Adipocyte (in vitro differentiated cells): ENCODE measurements around the gene DLGAP3.

Experiments
- DNase-seq: peaks from one replicate; pipeline ENCODE4 v3.0.0-alpha.2; 2015; ENCODE audit warnings: low read depth
- H3K27me3 ChIP-seq: replicated peaks from 2 replicates; pipeline ENCODE4 v1.7.0; 2013; ENCODE audit warnings: mild to moderate bottlenecking, low read length, moderate library complexity; ENCODE audit not compliant: control insufficient read depth, insufficient read depth
- H3K36me3 ChIP-seq: 2 replicates; pipeline ENCODE4 v1.7.0; 2013; ENCODE audit warnings: low read length, mild to moderate bottlenecking, moderate library complexity; ENCODE audit not compliant: control insufficient read depth, insufficient read depth, severe bottlenecking
- H3K4me1 ChIP-seq: 2 replicates; pipeline ENCODE4 v1.7.0; 2013; ENCODE audit warnings: mild to moderate bottlenecking, low read length, moderate library complexity; ENCODE audit not compliant: control insufficient read depth, insufficient read depth
- H3K4me3 ChIP-seq: 2 replicates; pipeline ENCODE4 v1.7.0; 2013; ENCODE audit warnings: mild to moderate bottlenecking, low read length, moderate library complexity
- H3K9ac ChIP-seq: 2 replicates; pipeline ENCODE4 v1.7.0; 2013; ENCODE audit warnings: mild to moderate bottlenecking, low read length, moderate library complexity
- H3K9me3 ChIP-seq: 2 replicates; pipeline ENCODE4 v1.7.0; 2013; ENCODE audit warnings: mild to moderate bottlenecking, low read length, moderate library complexity; ENCODE audit not compliant: control insufficient read depth

The DLGAP3 gene

GRCh38 chr1:34844252-34844634, 85.2 kb downstream of the DLGAP3 start:
- Histone ChIP-seq H3K27me3 (no peaks in the 10 kb centered on the region), H3K4me1 (no peaks in the 10 kb centered on the region), H3K9me3 (no peaks in the 10 kb centered on the region), H3K4me3 (no peak overlapping the region), H3K36me3 (peaks cover 11% of the 10 kb centered on the region), H3K9ac (no peak overlapping the region)
- no peak for DNase-seq

- H3K9me3 ChIP-seq = no peaks in the 10 kb centered on the region
- no peak for DNase-seq
- no peaks in the 10 kb centered on the region for H3K27me3 ChIP-seq
- H3K9ac ChIP-seq = no peak overlapping the region
- H3K36me3 ChIP-seq = peaks cover 7% of the 10 kb centered on the region
- no peak overlapping the region for H3K4me3 ChIP-seq
- H3K4me1 ChIP-seq = no peaks in the 10 kb centered on the region
Observed at GRCh38 chr1:34843392-34844251, 85.8 kb downstream of the DLGAP3 start.

GRCh38 chr1:34842952-34843371, 86.5 kb downstream of the DLGAP3 start:
- peaks cover 5% of the 10 kb centered on the region for H3K36me3 ChIP-seq
- no peaks in the 10 kb centered on the region for H3K9me3 ChIP-seq
- DNase-seq = no peak
- no peaks in the 10 kb centered on the region for H3K27me3 ChIP-seq
- H3K4me1 ChIP-seq = no peaks in the 10 kb centered on the region
- H3K9ac ChIP-seq = no peak overlapping the region
- H3K4me3 ChIP-seq = no peak overlapping the region

- DNase-seq = no peak
Observed at GRCh38 chr1:34842073-34842472, 87.4 kb downstream of the DLGAP3 start.

GRCh38 chr1:34840426-34840825, 89.0 kb downstream of the DLGAP3 start:
- Histone ChIP-seq H3K9me3 (no peaks in the 10 kb centered on the region), H3K9ac (no peak overlapping the region), H3K4me1 (peaks cover 6% of the 10 kb centered on the region), H3K36me3 (no peaks in the 10 kb centered on the region), H3K4me3 (no peak overlapping the region), H3K27me3 (no peaks in the 10 kb centered on the region)
- DNase-seq = no peak

More at GRCh38 chr1:34842073-34842472, 87.4 kb downstream of the DLGAP3 start:
- H3K4me3 ChIP-seq = no peak overlapping the region
- H3K36me3 ChIP-seq = peaks cover 1% of the 10 kb centered on the region
- no peaks in the 10 kb centered on the region for H3K9me3 ChIP-seq
- H3K4me1 ChIP-seq = no peaks in the 10 kb centered on the region
- H3K27me3 ChIP-seq = no peaks in the 10 kb centered on the region
- H3K9ac ChIP-seq = no peak overlapping the region

GRCh38 chr1:34839526-34840305, 89.7 kb downstream of the DLGAP3 start:
- Histone ChIP-seq H3K4me3 (no peak overlapping the region), H3K9me3 (no peaks in the 10 kb centered on the region), H3K27me3 (no peaks in the 10 kb centered on the region), H3K4me1 (peaks cover 10% of the 10 kb centered on the region), H3K36me3 (no peaks in the 10 kb centered on the region), H3K9ac (no peak overlapping the region)
- DNase-seq = no peak

- Histone ChIP-seq H3K36me3 (no peaks in the 10 kb centered on the region), H3K4me1 (peaks cover 17% of the 10 kb centered on the region), H3K9ac (no peak overlapping the region), H3K4me3 (no peak overlapping the region), H3K9me3 (no peaks in the 10 kb centered on the region), H3K27me3 (no peaks in the 10 kb centered on the region)
- no peak for DNase-seq
Observed at GRCh38 chr1:34833711-34834110, 95.7 kb downstream of the DLGAP3 start.

- no peak overlapping the region for H3K4me3 ChIP-seq
- no peaks in the 10 kb centered on the region for H3K9me3 ChIP-seq
- no peak for DNase-seq
- no peaks in the 10 kb centered on the region for H3K36me3 ChIP-seq
- H3K27me3 ChIP-seq = no peaks in the 10 kb centered on the region
- H3K4me1 ChIP-seq = peaks cover 17% of the 10 kb centered on the region
- no peak overlapping the region for H3K9ac ChIP-seq
Observed at GRCh38 chr1:34831721-34832246, 97.7 kb downstream of the DLGAP3 start.

GRCh38 chr1:34829250-34829649, 100.2 kb downstream of the DLGAP3 start:
- DNase-seq = no peak
- Histone ChIP-seq H3K9me3 (no peaks in the 10 kb centered on the region), H3K27me3 (no peaks in the 10 kb centered on the region), H3K4me1 (peaks cover 8% of the 10 kb centered on the region), H3K9ac (no peak overlapping the region), H3K36me3 (no peaks in the 10 kb centered on the region), H3K4me3 (no peak overlapping the region)

- Histone ChIP-seq H3K4me1 (peaks cover 8% of the 10 kb centered on the region), H3K36me3 (no peaks in the 10 kb centered on the region), H3K4me3 (no peak overlapping the region), H3K9ac (no peak overlapping the region), H3K9me3 (no peaks in the 10 kb centered on the region), H3K27me3 (no peaks in the 10 kb centered on the region)
- no peak for DNase-seq
Observed at GRCh38 chr1:34828611-34829010, 100.8 kb downstream of the DLGAP3 start.

- DNase-seq = no peak
- H3K27me3 ChIP-seq = no peaks in the 10 kb centered on the region
- peaks cover 8% of the 10 kb centered on the region for H3K4me1 ChIP-seq
- no peak overlapping the region for H3K9ac ChIP-seq
- H3K9me3 ChIP-seq = no peaks in the 10 kb centered on the region
- H3K4me3 ChIP-seq = no peak overlapping the region
- no peaks in the 10 kb centered on the region for H3K36me3 ChIP-seq
Observed at GRCh38 chr1:34827341-34827941, 102.0 kb downstream of the DLGAP3 start.
